ENCODE measurements around the gene FOXRED1.

Gene FOXRED1

DNA sequence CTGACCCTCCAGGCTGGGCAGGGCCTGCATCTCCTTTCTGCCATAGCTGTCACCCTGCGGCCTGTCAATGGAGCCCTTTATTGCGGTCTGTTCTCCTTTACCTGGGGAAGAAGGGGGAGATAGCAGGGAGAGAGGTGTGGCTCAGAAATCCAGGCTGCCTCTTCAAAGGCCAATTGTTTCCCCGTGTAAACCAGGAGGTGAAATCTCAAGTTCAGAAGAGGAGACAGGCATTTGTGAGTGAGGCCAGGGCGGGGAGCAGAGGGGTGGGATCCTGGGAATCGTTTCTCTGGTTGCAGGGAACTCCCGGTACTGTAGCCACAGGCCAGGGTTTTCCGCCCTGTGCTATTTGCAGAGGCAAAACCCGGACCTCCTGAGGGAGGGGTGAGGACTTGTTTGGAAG, 44.0 kb downstream of the FOXRED1 start:
- no peak for DNase-seq

DNA sequence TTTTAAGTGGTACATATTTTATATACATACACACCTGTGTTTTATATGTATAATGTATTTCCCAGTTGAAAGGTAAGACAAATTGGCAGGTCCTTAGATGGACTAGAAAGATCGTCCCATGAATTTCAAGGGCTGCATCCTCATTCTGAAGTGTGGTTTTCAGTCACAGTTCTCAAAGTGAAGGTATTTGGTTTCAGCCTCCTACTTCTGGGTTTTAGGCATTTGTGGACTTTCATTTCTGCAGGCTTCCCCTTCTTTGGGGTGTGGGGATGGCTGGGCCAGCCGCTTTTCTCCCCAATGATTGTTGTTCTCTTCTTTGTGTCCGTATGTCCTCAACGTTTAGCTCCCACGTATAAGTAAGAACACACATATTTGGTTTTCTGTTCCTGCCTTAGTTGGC, 44.9 kb downstream of the FOXRED1 start:
- no peak for DNase-seq

DNA sequence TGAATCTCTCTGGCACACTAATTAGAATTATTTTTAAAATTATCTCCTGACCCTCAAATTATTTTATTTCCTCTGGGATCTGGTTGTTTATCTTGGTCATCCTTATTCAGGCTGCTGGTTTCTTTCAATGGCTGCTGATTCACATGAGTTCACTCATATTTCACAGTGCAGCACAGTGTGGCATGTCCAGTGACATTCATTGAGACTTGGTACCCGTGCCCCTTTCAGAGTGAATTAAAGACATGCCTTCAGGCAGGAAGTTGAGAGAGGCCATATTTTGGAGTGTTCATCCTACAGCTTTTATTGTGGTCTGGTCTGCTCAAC, 48.4 kb downstream of the FOXRED1 start:
- no peak for DNase-seq

DNA sequence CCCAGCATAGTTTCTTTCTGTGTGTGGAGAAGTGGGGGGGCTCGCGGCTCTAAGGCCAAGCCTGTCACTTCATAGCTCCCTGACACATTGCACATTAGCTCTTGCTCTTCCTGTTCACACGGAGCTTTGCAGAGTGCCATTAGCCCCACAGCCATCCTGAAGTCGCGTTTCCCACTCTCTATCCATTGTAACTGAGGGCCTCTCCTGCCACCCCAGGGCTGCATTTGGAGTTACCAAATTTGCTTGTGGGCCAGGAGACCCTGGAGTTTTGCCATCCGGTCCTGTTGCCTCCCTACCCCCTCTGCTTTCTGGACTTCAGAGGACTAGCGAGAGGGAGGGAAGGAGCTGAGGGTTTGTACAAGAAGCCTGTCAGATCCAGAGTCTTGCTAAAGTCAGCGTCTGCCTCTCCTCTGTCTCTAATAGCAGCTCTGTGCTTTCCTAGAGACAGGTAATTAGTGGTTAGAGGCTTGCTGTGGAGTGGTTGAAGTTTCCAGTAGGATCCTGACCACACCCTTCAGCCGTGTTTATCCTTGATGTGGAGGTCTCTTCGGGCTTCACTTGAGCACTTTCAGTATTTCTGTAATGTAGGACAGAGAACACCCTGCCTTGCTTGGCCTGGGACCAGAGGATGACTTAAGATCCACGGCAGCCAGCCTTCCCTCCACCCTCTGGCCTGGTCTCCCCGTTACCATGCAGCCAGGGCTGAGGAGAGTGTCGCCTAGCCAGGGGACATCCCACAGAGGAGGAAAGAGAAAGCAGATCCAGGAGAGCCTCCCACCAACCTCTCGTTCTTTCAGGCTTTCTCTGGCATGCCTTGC, 49.0 kb downstream of the FOXRED1 start:
- peak; percentile 90 for DNase-seq

DNA sequence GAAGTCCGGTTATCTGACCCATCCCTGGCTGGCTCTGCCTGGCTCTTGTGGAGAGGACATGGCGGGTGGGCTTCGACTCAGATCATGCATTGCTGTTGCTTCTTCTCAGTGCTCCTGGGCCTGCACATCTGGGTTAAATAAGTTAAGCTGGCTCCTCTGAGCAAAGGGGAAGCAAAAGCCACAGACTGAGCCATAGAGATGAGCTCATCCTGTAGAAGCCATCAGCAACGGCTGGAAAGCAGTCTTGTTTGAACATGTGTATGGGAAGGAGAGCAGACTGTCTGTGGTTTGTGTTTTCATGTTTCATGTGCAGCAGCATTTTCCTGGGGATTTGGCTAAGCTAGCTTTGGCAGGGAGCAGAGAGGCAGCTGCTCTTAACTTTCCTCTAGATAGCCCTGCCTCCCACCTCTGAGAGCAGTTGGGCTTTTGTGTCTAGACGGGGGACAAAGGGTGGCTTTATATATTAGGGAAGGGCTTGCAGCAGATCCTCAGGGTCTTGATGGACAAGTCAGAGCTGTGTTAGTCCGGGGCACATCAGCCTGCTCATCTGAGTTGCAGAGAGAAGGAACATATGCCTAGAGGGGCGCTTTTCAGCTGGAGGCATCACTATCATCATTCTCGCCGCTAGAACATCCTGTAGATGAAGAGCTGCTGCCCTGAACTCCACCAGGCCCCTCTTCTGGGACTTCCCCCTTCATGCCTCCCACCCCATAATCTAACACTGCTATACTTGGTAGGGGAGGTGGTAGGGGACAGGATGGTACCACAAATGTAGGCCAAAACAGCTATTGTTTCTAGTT, 49.8 kb downstream of the FOXRED1 start:
- DNase-seq: peak; percentile 98

DNA sequence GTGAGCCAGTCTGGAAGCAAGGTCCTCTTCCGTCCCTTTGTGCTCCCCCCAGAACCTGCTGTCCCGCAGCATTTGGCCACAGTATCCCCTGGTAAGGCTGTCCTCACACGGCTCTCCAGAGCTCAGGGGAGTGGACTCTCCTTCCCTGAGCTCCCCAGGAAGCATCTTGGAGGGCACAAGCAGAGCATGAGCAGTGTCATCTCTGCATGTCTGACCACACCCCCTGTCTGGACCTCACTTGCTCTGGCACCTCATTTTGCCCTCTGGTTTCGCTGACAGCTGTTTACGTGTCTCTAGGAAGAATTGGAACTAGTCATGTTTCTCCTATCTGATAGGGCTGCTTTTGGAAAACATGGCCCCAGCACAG, 50.4 kb downstream of the FOXRED1 start:
- no peak for DNase-seq

DNA sequence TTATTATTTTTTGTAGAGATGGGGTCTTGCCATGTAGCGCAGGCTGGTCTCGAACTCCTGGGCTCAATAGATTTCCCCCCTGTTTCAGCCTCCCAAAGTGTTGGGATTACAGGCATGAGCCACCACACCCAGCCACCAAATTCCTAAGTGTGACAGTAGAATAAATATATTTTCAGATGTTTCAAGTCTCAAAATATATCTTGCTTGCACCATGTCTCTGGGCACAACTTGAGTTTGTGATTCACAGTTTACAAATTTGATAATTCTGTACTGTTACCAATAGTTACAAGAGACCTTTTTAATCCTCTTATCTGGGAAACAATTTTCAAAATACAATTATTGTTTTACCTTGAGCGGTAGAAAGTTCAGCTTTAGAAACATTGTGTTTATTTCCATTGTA, 54.0 kb downstream of the FOXRED1 start:
- no peak for DNase-seq

DNA sequence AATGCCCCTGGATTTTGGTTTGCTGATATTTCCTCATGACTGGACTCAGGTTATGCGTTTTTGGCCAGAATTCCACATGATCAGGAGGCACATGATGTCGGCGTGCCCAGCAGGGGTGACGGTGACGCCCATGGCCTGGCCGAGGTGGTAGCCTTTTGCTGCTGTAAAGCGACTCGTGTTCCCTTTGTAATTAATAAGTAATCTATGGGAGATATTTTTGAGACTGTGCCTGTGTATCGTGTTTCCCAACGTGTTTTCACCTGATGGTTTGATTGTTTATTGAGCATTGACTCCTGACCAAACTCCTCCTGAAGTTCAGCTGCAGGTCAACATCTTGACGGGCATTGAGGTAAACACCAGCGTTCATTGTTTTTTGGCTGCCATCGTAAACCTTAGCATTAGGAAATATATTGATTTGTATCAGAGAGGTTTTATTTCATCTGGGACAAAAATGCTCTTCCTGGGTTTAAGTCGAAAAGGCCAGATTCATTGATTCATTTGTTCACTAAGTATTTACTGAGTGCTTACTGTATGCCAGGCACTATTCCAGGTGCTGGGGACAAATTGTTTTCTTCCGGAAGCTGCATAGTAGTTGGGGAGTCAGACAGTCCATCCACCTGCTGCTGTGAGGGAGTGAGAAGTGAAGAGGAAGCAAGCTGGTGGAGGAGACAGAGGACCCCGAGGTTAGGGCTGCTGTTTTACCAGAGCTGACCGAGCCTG, 58.5 kb downstream of the FOXRED1 start:
- no peak for DNase-seq
